K562 (cell line): ENCODE measurements around the gene GGT6. TPM values are rescaled to one million over a fixed set of nuclear protein-coding genes. Genes with fewer than 3 reads are reported as not detected.

Source experiments
- ATAC-seq: fragments of 200-7000 bp; cut with Tn5 transposase; 3 replicates; pipeline ENCODE4 v1.9.1; 2020; ENCODE audit warnings: moderate library complexity
- BruUV-seq: library from RNA; stranded (reverse); fragments of 400-500 nt; replicated peaks from 2 replicates; lab custom pipeline; 2021; lab: Mats Ljungman, UMichigan
- CTCF ChIA-PET: fragments of 300-600 bp; formaldehyde crosslinking; extraction: SDS; loops from one replicate; lab custom pipeline; 2021; ENCODE audit warnings: low intra/inter-chr PET ratio; lab: Yijun Ruan, JAX
- POLR2A ChIA-PET: fragments of 300-600, 350-650 bp; sonication (Branson Sonifier 250); formaldehyde crosslinking; extraction: SDS; loops from one replicate; lab custom pipeline; 2021; ENCODE audit warnings: antibody characterized with exemption, inconsistent platforms; lab: Yijun Ruan, JAX
- DNase-seq, 4 experiments: peaks; one replicate each; pipeline versions ENCODE4 v3.0.0 to v3.0.0-alpha.2; 2011 to 2018; ENCODE audit warnings: low spot score in 3 of 4, mixed read lengths in 3 of 4; ENCODE audit errors: extremely low read depth in 1 of 4
- FAIRE-seq: peaks from 2 replicates; lab custom pipeline; 2011; peaks lifted over from hg19 to GRCh38; lab: Jason Lieb, UNC
- H2AFZ ChIP-seq: 2 replicates; pipeline ENCODE4 v1.6.0; 2011; ENCODE audit warnings: low read depth, low read length, control low read depth, inconsistent platforms
- H3K27ac ChIP-seq: fragments of 200-600 bp; 3 replicates; pipeline ENCODE4 v1.8.0; 2011; ENCODE audit warnings: low read depth, mild to moderate bottlenecking, control low read depth, inconsistent platforms, low read length, moderate library complexity, mixed read lengths; ENCODE audit errors: extremely low read depth
- H3K27me3 ChIP-seq, 2 experiments: fragments of 300-600 bp in 1 of 2; 2 replicates in 1 of 2; 3 replicates in 1 of 2; pipeline versions ENCODE4 v1.6.0 to v1.8.0; 2011; ENCODE audit warnings: inconsistent platforms in 2 of 2, low read length in 2 of 2, mild to moderate bottlenecking in 1 of 2, mixed read lengths in 1 of 2, moderate library complexity in 1 of 2; ENCODE audit not compliant: control insufficient read depth in 2 of 2, insufficient read depth in 2 of 2
- H3K36me3 ChIP-seq: fragments of 300-600 bp; 3 replicates; pipeline ENCODE4 v1.8.0; 2011; ENCODE audit warnings: mild to moderate bottlenecking, low read length, inconsistent platforms; ENCODE audit not compliant: control insufficient read depth, insufficient read depth
- H3K4me1 ChIP-seq, 2 experiments: fragments of 200-600 bp in 1 of 2; replicated peaks in 1 of 2; 2 replicates in 1 of 2; 3 replicates in 1 of 2; pipeline versions ENCODE4 v1.5.1 to v1.8.0; 2011; ENCODE audit warnings: inconsistent platforms in 2 of 2, low read length in 2 of 2, mild to moderate bottlenecking in 1 of 2, mixed read lengths in 1 of 2, moderate library complexity in 1 of 2; ENCODE audit not compliant: control insufficient read depth in 2 of 2, insufficient read depth in 2 of 2
- H3K4me2 ChIP-seq: 2 replicates; pipeline ENCODE4 v1.6.1; 2011; ENCODE audit warnings: low read length, control low read depth, inconsistent platforms, mixed read lengths; ENCODE audit not compliant: insufficient read depth
- H3K4me3 ChIP-seq: fragments of 200-600 bp; sonication (generic), shearing (Covaris generic); 2 replicates; pipeline ENCODE4 v1.5.1; 2016; ENCODE audit warnings: control low read depth, inconsistent platforms
- H3K79me2 ChIP-seq: fragments of 200-600 bp; 3 replicates; pipeline ENCODE4 v1.8.0; 2011; ENCODE audit warnings: low read length, inconsistent platforms; ENCODE audit not compliant: control insufficient read depth, insufficient read depth
- H3K9ac ChIP-seq, 2 experiments: 2 replicates each; pipeline versions ENCODE4 v1.6.0 to v1.6.1; 2011; ENCODE audit warnings: low read depth in 2 of 2, low read length in 2 of 2, control low read depth in 1 of 2, inconsistent platforms in 1 of 2, mild to moderate bottlenecking in 1 of 2, mixed read lengths in 1 of 2; ENCODE audit not compliant: insufficient read depth in 1 of 2
- H3K9me1 ChIP-seq: one replicate; pipeline ENCODE4 v1.6.0; 2011; ENCODE audit warnings: inconsistent platforms, mild to moderate bottlenecking, low read length, moderate library complexity; ENCODE audit not compliant: control insufficient read depth, insufficient read depth
- H3K9me3 ChIP-seq: replicated peaks from 2 replicates; pipeline ENCODE4 v1.5.1; 2011; ENCODE audit warnings: low read depth, low read length, inconsistent platforms; ENCODE audit not compliant: control insufficient read depth, insufficient read depth
- H4K20me1 ChIP-seq: replicated peaks from 2 replicates; pipeline ENCODE4 v1.6.1; 2011; ENCODE audit warnings: low read length, inconsistent platforms, mixed read lengths; ENCODE audit not compliant: control insufficient read depth, insufficient read depth
- ADNP ChIP-seq: fragments of 200-800 bp; sonication (Bioruptor generic); IDR thresholded peaks from 2 replicates; pipeline ENCODE4 v1.6.1; 2016; ENCODE audit warnings: missing genetic modification characterization, missing compliant biosample characterization
- BDP1 ChIP-seq: IDR thresholded peaks from 3 replicates; pipeline ENCODE4 v1.6.1; 2011; ENCODE audit not compliant: insufficient read length, insufficient read depth
- BMI1 ChIP-seq: fragments of 150-350 bp; IDR thresholded peaks from 2 replicates; pipeline ENCODE4 v1.6.1; 2014; ENCODE audit warnings: low read length
- CBFA2T3 ChIP-seq: fragments of 450-650 bp; IDR thresholded peaks from 2 replicates; pipeline ENCODE4 v1.6.1; 2017
- CEBPB ChIP-seq: fragments of 450-650 bp; IDR thresholded peaks from 2 replicates; pipeline ENCODE4 v1.6.1; 2016; ENCODE audit warnings: missing genetic modification characterization, missing compliant biosample characterization
- CHD4 ChIP-seq: fragments of 200-600 bp; sonication (generic); IDR thresholded peaks from 3 replicates; pipeline ENCODE4 v1.6.1; 2012; ENCODE audit warnings: low read depth, mild to moderate bottlenecking, mixed read lengths, low read length, inconsistent platforms; ENCODE audit not compliant: insufficient read depth, insufficient replicate concordance, poor library complexity, severe bottlenecking
- E2F6 ChIP-seq, 2 experiments: IDR thresholded peaks; 2 replicates each; pipeline ENCODE4 v1.6.1; 2011; ENCODE audit warnings: borderline replicate concordance in 1 of 2, control low read depth in 1 of 2, low read depth in 1 of 2, low read length in 1 of 2, mild to moderate bottlenecking in 1 of 2, mixed read lengths in 1 of 2, moderate library complexity in 1 of 2; ENCODE audit not compliant: insufficient read depth in 1 of 2, insufficient read length in 1 of 2, poor library complexity in 1 of 2, severe bottlenecking in 1 of 2; ENCODE audit errors: extremely low read depth in 1 of 2
- L3MBTL2 ChIP-seq: fragments of 450-650 bp; IDR thresholded peaks from 2 replicates; pipeline ENCODE4 v1.6.1; 2016; ENCODE audit warnings: mild to moderate bottlenecking, moderate library complexity
- LARP7 ChIP-seq: fragments of 450-650 bp; IDR thresholded peaks from 2 replicates; pipeline ENCODE4 v1.6.1; 2016
- MEF2A ChIP-seq: IDR thresholded peaks from 2 replicates; pipeline ENCODE4 v1.6.1; 2011; ENCODE audit warnings: low read depth, mild to moderate bottlenecking, low read length, moderate library complexity; ENCODE audit not compliant: control insufficient read depth
- MITF ChIP-seq: IDR thresholded peaks from 2 replicates; pipeline ENCODE4 v1.6.1; 2014; ENCODE audit warnings: antibody characterized with exemption
- PRPF4 ChIP-seq: fragments of 200-400 bp; formaldehyde crosslinking; IDR thresholded peaks from one replicate; pipeline ENCODE4 v1.6.1; 2017; ENCODE audit warnings: low read length, low read depth, mild to moderate bottlenecking; ENCODE audit not compliant: insufficient read depth, poor library complexity, severe bottlenecking
- PTRF ChIP-seq: fragments of 450-650 bp; IDR thresholded peaks from 2 replicates; pipeline ENCODE4 v1.6.1; 2016; ENCODE audit warnings: mild to moderate bottlenecking, missing genetic modification characterization, missing compliant biosample characterization
- PTTG1 ChIP-seq: fragments of 450-650 bp; IDR thresholded peaks from 2 replicates; pipeline ENCODE4 v1.6.1; 2016; ENCODE audit warnings: low read depth, mild to moderate bottlenecking, missing genetic modification characterization, missing compliant biosample characterization
- STAG1 ChIP-seq: sonication (generic); formaldehyde crosslinking; IDR thresholded peaks from 2 replicates; pipeline ENCODE4 v1.5.0; 2020; ENCODE audit warnings: missing genetic modification reagents, borderline replicate concordance
- TAF7 ChIP-seq: fragments of 450-650 bp; IDR thresholded peaks from 2 replicates; pipeline ENCODE4 v1.6.1; 2016; ENCODE audit warnings: missing genetic modification characterization, missing compliant biosample characterization
- ZBTB17 ChIP-seq: fragments of 450-650 bp; formaldehyde crosslinking; IDR thresholded peaks from 2 replicates; pipeline ENCODE4 v1.4.0; 2020; ENCODE audit warnings: mild to moderate bottlenecking
- ZKSCAN3 ChIP-seq: fragments of 250-450 bp; sonication (Bioruptor Pico); IDR thresholded peaks from 2 replicates; pipeline ENCODE4 v1.4.0; 2020
- ZNF3 ChIP-seq: fragments of 250-450 bp; sonication (Bioruptor Pico); IDR thresholded peaks from 2 replicates; pipeline ENCODE4 v1.5.0; 2021; ENCODE audit warnings: mild to moderate bottlenecking, moderate library complexity
- ZNF583 ChIP-seq: fragments of 250-450 bp; sonication (Bioruptor Pico); IDR thresholded peaks from 2 replicates; pipeline ENCODE4 v1.4.0; 2020
- WGBS: fragments of 100-300 bp; shearing (Covaris generic); methylation state at CpG from one replicate; pipeline ENCODE4 v1.1.6; 2016; ENCODE audit warnings: low coverage, mixed read lengths; ENCODE audit not compliant: insufficient coverage; ENCODE audit errors: missing lambda C conversion rate; 5-methylcytosine and 5-hydroxymethylcytosine counted together
- in situ Hi-C: fragments of 300-500 bp; cut with MboI; formaldehyde crosslinking; loops from 4 replicates; pipeline ENCODE4 v1.15.0; 2018; ENCODE audit warnings: inconsistent platforms, mixed read lengths
- intact Hi-C: fragments of 100-400 bp; cut with micrococcal nuclease; formaldehyde crosslinking; loops from 2 replicates; pipeline ENCODE4 v1.14.2; 2022
- polyA plus RNA-seq, 8 experiments: library from polyadenylated mRNA; depleted of rRNA in 4 of 8; stranded (reverse) in 5 of 8; unstranded in 3 of 8; fragments of >200 nt; fragmentation: Nextera tagmentation in 2 of 8; fragmentation: Illumina TruSeq in 1 of 8; extraction: Ambion mirVana in 2 of 8; extraction: Trizol in 1 of 8; gene quantifications; 2 replicates each; pipeline versions ENCODE4 v1.2.1 to v1.2.3, GENCODE V29; 2011 to 2014; ENCODE audit warnings: inconsistent platforms in 1 of 8, missing spikeins in 1 of 8
- total RNA-seq, 7 experiments: library from RNA; depleted of rRNA in 6 of 7; stranded (reverse); fragments of >200 nt in 6 of 7; fragmentation: Illumina TruSeq in 2 of 7; extraction: Trizol in 2 of 7; gene quantifications; 2 replicates each; pipeline versions ENCODE4 v1.2.1 to v1.2.3, GENCODE V29; 2011 to 2021; ENCODE audit warnings: low replicate concordance in 1 of 7

GGT6 gene
- total and polyA plus RNA-seq, 9 of the 15 experiments (the other 6 are each of a cell fraction or from before 2014, with no cell fraction given): 0.09 TPM; not detected in 8

- DNase-seq (peak; percentile 42 to 80 (median 52)), FAIRE-seq (peak; percentile 93), ATAC-seq (peak; percentile 89)
- intact Hi-C loops: loop anchor here (2.0 to 10.0 kb wide), 2 partner anchors 61 to 139 kb away; partner anchors contain the start of gene PELP1
- Histone ChIP-seq H4K20me1 (no peaks in the 10 kb centered on the region), H3K27me3 (peaks cover 0 to 4% of the 10 kb centered on the region in 2 experiments; a peak in 2 of 5 replicates), H3K9me1 (no peaks in the 10 kb centered on the region), H3K9me3 (no peaks in the 10 kb centered on the region), H3K4me1 (peaks cover 0 to 2% of the 10 kb centered on the region in 2 experiments; a peak in 2 of 5 replicates), H3K4me3 (no peak overlapping the region), H3K27ac (no peak overlapping the region), H2AFZ (peak overlapping the region; percentile 91), H3K4me2 (peak overlapping the region; percentile 66), H3K79me2 (no peaks in the 10 kb centered on the region), H3K36me3 (no peaks in the 10 kb centered on the region), H3K9ac (peak overlapping the region in 1 of 2 experiments; percentile 36; a peak in 1 of 4 replicates)
- in situ Hi-C loops: loop anchor here (5.0 kb wide), 1 partner anchor 57 kb away; no protein-coding TSS in a partner anchor
- ChIA-PET CTCF (interaction anchor here (1.1 to 3.1 kb wide), 2 partner anchors 58 to 60 kb away, joined by 4 to 27 read pairs; no protein-coding TSS in a partner anchor), POLR2A (no interaction called here)
- WGBS: 17% methylated on average over 16 of the region's 16 CpGs
- no TSS peak for BruUV-seq
- no peak for TF ChIP-seq PTRF (tag)
- TF ChIP-seq L3MBTL2: peak; percentile 89
- TF ChIP-seq PTTG1 (tag): no peak
- TF ChIP-seq ADNP: no peak
- no peak for TF ChIP-seq BDP1
- no peak for TF ChIP-seq TAF7
- no peak for TF ChIP-seq LARP7
- no peak for TF ChIP-seq MEF2A
- TF ChIP-seq CBFA2T3: no peak
- no peak for TF ChIP-seq ZNF583 (CRISPR knock-in tag)
- TF ChIP-seq E2F6 (IDR thresholded peaks at IDR 0.05; ENCODE audit: borderline replicate concordance in 1 of 2, extremely low read depth in 1 of 2, insufficient read depth in 1 of 2, insufficient read length in 1 of 2, low read depth in 1 of 2, low read length in 1 of 2, poor library complexity in 1 of 2, severe bottlenecking in 1 of 2): peak; percentile 89 to 95
- TF ChIP-seq PRPF4: no peak
- no peak for TF ChIP-seq CHD4
- no peak for TF ChIP-seq CEBPB (tag)
- TF ChIP-seq ZKSCAN3: no peak
- no peak for TF ChIP-seq ZBTB17 (CRISPR knock-in tag)
- TF ChIP-seq BMI1: no peak
- TF ChIP-seq ZNF3 (CRISPR knock-in tag): no peak
- TF ChIP-seq STAG1 (CRISPR knock-in tag): peak; percentile 38; the same call in 1 of the 2 replicates
- TF ChIP-seq MITF: no peak
Measured at GRCh38 chr17:4565209-4566141, 5.1 kb upstream of the GGT6 start.
